RWPE1 (cell line): ENCODE data around the gene TMEM213.
"Not testable (repeated sequence)": the region's sequence is repeated elsewhere in the genome, so short reads cannot be mapped to it uniquely, and the experiment has no call there.

Source experiments
- CTCF ChIA-PET: fragments of 350-600 bp; sonication (Branson Sonifier 250); formaldehyde crosslinking; extraction: SDS; loops from one replicate; lab custom pipeline; 2021; lab: Yijun Ruan, JAX
- POLR2A ChIA-PET: fragments of 400-600 bp; formaldehyde crosslinking; extraction: SDS; loops from one replicate; lab custom pipeline; 2020; ENCODE audit warnings: antibody characterized with exemption; ENCODE audit not compliant: low non-redundant PET; lab: Yijun Ruan, JAX
- DNase-seq: peaks from one replicate; pipeline ENCODE4 v3.0.0; 2012; ENCODE audit warnings: low spot score
- H3K27ac ChIP-seq: fragments of 450-650 bp; 2 replicates; pipeline ENCODE4 v1.5.1; 2017
- CTCF ChIP-seq: fragments of 450-650 bp; conservative IDR thresholded peaks from 2 replicates; pipeline ENCODE4 v1.5.1; 2017; ENCODE audit warnings: low read depth, mild to moderate bottlenecking

TMEM213 gene

GRCh38 chr7:138802706-138803105 lies 4.9 kb downstream of the TMEM213 start:
- ChIA-PET CTCF (no interaction called here), POLR2A (no interaction called here)
- no peak for DNase-seq
- H3K27ac ChIP-seq = no peak overlapping the region
- no peak for TF ChIP-seq CTCF

- POLR2A ChIA-PET = no interaction called here
- H3K27ac ChIP-seq = no peak overlapping the region
- CTCF ChIA-PET = no interaction called here
- TF ChIP-seq CTCF = no peak
- DNase-seq = no peak
Observed at GRCh38 chr7:138804618-138805017, 6.8 kb downstream of the TMEM213 start.

DNA sequence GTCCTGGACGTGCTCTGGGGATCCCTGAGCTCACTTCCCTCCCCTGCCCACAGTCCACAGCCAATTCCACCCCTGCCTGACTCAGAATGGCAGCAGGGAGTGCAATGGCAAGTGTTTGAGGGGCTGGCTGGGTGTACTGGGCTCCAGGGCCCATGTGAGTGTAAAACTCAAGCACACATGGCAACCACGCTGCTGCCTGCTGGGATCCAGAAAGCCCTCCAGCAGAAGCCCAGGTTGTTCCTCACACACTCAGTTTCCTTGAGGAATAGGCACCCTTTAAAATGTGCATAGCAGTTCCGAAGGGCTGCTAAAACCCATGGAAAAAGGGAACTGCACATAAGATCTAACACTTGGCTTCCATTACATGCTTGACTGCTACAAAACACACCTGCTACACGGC lies 11.6 kb downstream of the TMEM213 start:
- ChIA-PET CTCF (no interaction called here), POLR2A (no interaction called here)
- TF ChIP-seq CTCF = no peak
- DNase-seq = no peak
- no peak overlapping the region for H3K27ac ChIP-seq

GRCh38 chr7:138811327-138811726 lies 13.5 kb downstream of the TMEM213 start:
- CTCF ChIA-PET, H3K27ac ChIP-seq, DNase-seq, POLR2A ChIA-PET: not testable (repeated sequence)

- ChIA-PET CTCF (no interaction called here), POLR2A (no interaction called here)
- TF ChIP-seq CTCF = no peak
- H3K27ac ChIP-seq = no peak overlapping the region
- no peak for DNase-seq
Observed at GRCh38 chr7:138813945-138814344, 16.2 kb downstream of the TMEM213 start.

DNA sequence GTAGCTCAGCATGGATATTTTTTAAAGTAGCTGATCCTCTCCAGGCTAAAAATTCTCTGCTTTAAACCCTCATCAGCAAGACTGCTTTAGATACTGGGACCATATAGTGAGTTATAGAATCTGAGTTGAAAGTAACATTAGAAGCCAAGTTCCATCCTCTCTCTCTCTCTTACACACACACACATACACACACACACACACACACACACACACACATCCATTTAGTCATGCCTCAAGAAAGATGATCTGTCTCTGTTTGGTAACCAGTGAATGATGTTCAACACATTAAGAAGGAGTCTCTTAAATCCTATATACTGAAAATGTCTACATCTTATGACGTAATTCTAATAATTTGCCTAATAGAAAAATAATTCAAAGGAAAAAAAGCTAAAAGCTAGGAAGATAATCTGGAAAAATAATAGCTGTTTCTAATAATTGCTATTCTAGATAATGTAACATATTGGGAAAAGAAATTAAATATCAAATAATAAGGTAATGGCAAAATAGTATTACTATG lies 17.1 kb downstream of the TMEM213 start:
- no peak overlapping the region for H3K27ac ChIP-seq
- DNase-seq = no peak
- TF ChIP-seq CTCF = no peak
- CTCF ChIA-PET = no interaction called here
- POLR2A ChIA-PET = no interaction called here

- POLR2A ChIA-PET = no interaction called here
- DNase-seq = no peak
- H3K27ac ChIP-seq = no peak overlapping the region
- CTCF ChIA-PET = interaction anchor here (0.7 kb wide), 1 partner anchor 321 kb away, joined by 3 read pairs; no protein-coding TSS in a partner anchor
- TF ChIP-seq CTCF = no peak
Observed at GRCh38 chr7:138816650-138817049, 18.9 kb downstream of the TMEM213 start.
